GM12874 (cell line): Measurements from ENCODE around the gene GPR62.

ENCODE experiments used
- CTCF ChIP-seq: IDR thresholded peaks from 2 replicates; pipeline ENCODE4 v1.5.1; 2011; ENCODE audit warnings: low read depth, mild to moderate bottlenecking, control low read depth, low read length, moderate library complexity; ENCODE audit not compliant: insufficient read depth

Gene GPR62

DNA sequence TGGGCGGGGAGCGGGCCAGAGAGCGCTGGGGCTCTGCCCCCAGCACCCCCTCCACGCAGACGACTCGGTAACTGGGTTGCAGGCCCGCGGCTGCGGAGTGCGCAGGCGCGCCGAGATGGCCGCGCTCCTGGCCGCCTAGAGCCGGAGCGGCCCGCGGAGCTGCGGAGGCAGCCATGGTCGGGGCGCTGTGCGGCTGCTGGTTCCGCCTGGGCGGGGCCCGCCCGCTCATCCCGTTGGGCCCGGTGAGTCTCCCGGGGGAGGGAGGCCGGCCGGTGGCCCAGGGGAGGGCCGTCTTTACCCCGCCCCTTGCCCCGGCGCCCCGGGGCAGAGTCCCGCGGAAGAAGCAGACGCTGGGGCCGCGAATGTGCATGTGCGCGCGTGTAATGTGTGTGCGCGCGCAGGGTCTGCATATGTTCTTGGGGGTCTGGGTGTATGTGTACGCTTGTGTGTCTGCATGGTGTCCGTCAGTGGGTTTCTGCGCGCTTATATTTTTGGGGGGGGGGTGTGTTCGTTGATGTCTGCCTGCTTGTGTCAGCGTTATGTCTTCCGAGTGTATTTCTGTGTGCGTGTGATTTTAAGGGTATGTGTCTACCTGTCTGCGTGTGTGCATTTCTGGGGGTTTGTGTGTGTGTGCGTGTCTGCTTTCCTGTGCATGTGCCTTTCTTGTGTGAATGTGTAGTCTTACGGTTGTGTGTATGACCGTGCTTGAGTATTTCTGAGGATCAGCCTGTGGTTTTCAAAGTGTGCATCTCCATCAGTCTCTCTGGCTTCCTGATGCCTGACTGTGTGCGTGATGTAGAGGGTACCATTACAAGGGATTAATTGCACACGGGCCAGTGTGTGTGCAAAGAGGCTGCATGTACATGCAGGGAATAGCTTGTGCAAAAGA is 20.0 kb downstream of the GPR62 start, which contains the start of gene ABHD14A:
Gene ABHD14A (plus strand): TSS at position 102 of the 889 bp plus-strand sequence. CDS start 72 bp downstream, at position 174.
- no peak for TF ChIP-seq CTCF

GRCh38 chr3:51975852-51976549 is 20.8 kb downstream of the GPR62 start:
- TF ChIP-seq CTCF = 0 out of 2 replicates have a peak, but pooled peaks have one; percentile 9

GRCh38 chr3:51977446-51978142 is 22.4 kb downstream of the GPR62 start:
- TF ChIP-seq CTCF = no peak

- no peak for TF ChIP-seq CTCF
Measured at GRCh38 chr3:51978143-51978502, 22.9 kb downstream of the GPR62 start.

GRCh38 chr3:51980253-51980652 is 25.1 kb downstream of the GPR62 start:
- no peak for TF ChIP-seq CTCF

DNA sequence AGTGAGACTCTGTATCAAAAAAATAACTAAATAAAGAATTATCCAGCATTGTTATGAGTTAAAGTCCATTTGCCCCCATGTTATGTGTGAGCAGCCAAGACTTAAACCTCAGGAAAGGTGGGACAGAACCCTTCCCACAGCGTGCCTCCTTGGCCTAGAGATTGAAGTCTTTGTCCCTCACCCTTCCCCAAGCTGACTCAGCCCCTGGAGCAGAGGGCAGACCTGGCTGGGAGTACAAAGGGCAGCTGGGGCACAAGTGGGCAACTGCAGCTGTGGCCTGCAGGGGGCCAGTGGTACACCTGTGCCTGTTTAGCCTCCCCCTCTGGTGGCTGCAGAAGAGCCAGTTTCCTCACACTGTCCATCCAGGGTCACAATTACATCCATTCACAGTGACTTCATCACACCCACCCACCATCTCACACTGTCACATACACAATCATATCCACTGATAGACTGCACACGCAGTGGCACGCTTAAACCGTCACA is 27.2 kb downstream of the GPR62 start:
- peak; percentile 92 for TF ChIP-seq CTCF
